BJ (cell line): ENCODE data around the gene TMEM236. TPM values are rescaled to one million over a fixed set of nuclear protein-coding genes. Genes with fewer than 3 reads are reported as not detected.
A peak's percentile ranks its signal among the peaks of the same experiment; 100 is the strongest.

Experiments used
- CTCF ChIA-PET: fragments of 350-600 bp; formaldehyde crosslinking; extraction: SDS; loops from one replicate; lab custom pipeline; 2021; ENCODE audit warnings: antibody characterized with exemption, inconsistent platforms; lab: Yijun Ruan, JAX
- POLR2A ChIA-PET: fragments of 300-600 bp; sonication (Branson Sonifier 250); formaldehyde crosslinking; extraction: SDS; loops from one replicate; lab custom pipeline; 2021; ENCODE audit warnings: antibody characterized with exemption; lab: Charles Lee
- DNase-seq: peaks from one replicate; pipeline ENCODE4 v3.0.0-alpha.2; 2011; ENCODE audit warnings: low read depth
- H3K27me3 ChIP-seq: 2 replicates; pipeline ENCODE4 v1.6.0; 2011; ENCODE audit warnings: low read length; ENCODE audit not compliant: control insufficient read depth, insufficient read depth
- H3K36me3 ChIP-seq: 2 replicates; pipeline ENCODE4 v1.5.1; 2011; ENCODE audit warnings: low read length; ENCODE audit not compliant: control insufficient read depth, insufficient read depth
- H3K4me3 ChIP-seq: 2 replicates; pipeline ENCODE4 v1.5.1; 2011; ENCODE audit warnings: low read depth, mild to moderate bottlenecking, control low read depth, low read length
- polyA plus RNA-seq: library from polyadenylated mRNA; depleted of rRNA; stranded (reverse); fragments of >200 nt; gene quantifications from 2 replicates; pipeline ENCODE4 v1.2.3, GENCODE V29; 2011; rRNA removed
- small RNA-seq: library from RNA; depleted of rRNA; stranded (forward); fragments of <200 nt; gene quantifications from one replicate; pipeline ENCODE3, GENCODE V24; 2012; ENCODE audit warnings: low replicate concordance, low read depth; ENCODE audit not compliant: insufficient read length
- TF ChIP-seq, protein P1 (sequence below): IDR thresholded peaks from 2 replicates; pipeline ENCODE4 v1.5.1; 2011; ENCODE audit warnings: low read depth, mild to moderate bottlenecking, control low read depth, inconsistent platforms, low read length, moderate library complexity; ENCODE audit not compliant: insufficient read depth

Gene TMEM236
- polyA plus RNA-seq, 1 experiment = 0.02 TPM

DNA sequence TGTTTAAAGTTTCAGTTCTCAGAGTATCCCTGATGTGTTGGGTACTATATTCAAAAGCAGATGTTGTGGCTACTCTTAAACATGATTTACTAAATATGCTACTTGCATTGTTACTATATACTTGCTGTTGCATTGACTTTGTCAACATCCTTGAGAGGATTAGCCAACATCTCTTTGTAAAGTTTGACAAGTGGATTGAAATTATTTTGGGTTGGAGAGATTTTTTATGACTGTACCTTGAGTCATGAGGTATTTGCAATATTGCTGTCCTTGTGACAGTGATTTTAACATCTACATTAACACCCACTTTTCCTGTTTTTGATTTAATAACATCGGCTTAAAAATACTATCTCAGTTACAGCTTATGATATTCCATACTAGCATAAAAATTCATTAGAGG is 89.0 kb downstream of the TMEM236 start:
- H3K27me3 ChIP-seq = no peaks in the 10 kb centered on the region
- POLR2A ChIA-PET = interaction anchor here (0.7 kb wide), 1 partner anchor 354 kb away, joined by 3 read pairs; no protein-coding TSS in a partner anchor
- TF ChIP-seq, protein P1, sequence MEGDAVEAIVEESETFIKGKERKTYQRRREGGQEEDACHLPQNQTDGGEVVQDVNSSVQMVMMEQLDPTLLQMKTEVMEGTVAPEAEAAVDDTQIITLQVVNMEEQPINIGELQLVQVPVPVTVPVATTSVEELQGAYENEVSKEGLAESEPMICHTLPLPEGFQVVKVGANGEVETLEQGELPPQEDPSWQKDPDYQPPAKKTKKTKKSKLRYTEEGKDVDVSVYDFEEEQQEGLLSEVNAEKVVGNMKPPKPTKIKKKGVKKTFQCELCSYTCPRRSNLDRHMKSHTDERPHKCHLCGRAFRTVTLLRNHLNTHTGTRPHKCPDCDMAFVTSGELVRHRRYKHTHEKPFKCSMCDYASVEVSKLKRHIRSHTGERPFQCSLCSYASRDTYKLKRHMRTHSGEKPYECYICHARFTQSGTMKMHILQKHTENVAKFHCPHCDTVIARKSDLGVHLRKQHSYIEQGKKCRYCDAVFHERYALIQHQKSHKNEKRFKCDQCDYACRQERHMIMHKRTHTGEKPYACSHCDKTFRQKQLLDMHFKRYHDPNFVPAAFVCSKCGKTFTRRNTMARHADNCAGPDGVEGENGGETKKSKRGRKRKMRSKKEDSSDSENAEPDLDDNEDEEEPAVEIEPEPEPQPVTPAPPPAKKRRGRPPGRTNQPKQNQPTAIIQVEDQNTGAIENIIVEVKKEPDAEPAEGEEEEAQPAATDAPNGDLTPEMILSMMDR = no peak
- DNase-seq = no peak
- no peaks in the 10 kb centered on the region for H3K36me3 ChIP-seq
- no peak overlapping the region for H3K4me3 ChIP-seq
- CTCF ChIA-PET = interaction anchor here (0.7 to 0.8 kb wide), 2 partner anchors 99 to 410 kb away, joined by 3 read pairs; no protein-coding TSS in a partner anchor

DNA sequence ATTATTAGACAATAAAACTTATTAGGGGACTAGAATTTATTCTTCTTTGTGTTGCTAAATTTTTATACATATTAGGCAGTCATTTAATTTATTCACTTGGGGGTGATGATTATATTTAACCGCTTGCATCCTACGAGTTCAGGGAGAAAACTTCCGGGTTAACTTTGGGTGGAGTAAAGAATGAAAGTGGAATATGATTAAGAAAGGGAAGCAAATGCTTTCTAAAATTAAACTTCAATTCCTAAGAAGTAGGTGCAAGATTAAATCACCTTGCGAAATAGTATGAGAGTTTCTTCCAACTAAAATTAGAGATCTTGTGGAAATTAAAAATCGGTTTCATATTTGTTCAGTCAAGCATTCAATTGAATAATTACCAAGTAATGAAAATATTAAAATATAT is 90.6 kb downstream of the TMEM236 start:
- DNase-seq = no peak
- TF ChIP-seq, protein P1 = no peak
- ChIA-PET POLR2A (no interaction called here), CTCF (no interaction called here)
- Histone ChIP-seq H3K4me3 (no peak overlapping the region), H3K36me3 (no peaks in the 10 kb centered on the region), H3K27me3 (no peaks in the 10 kb centered on the region)

- H3K27me3 ChIP-seq = no peaks in the 10 kb centered on the region
- no peak overlapping the region for H3K4me3 ChIP-seq
- TF ChIP-seq, protein P1 = peak; percentile 37
- POLR2A ChIA-PET = no interaction called here
- CTCF ChIA-PET = interaction anchor here (0.6 to 2.8 kb wide), 9 partner anchors 10 to 388 kb away, joined by 3 to 16 read pairs (median 4); no protein-coding TSS in a partner anchor
- H3K36me3 ChIP-seq = no peaks in the 10 kb centered on the region
- no peak for DNase-seq
These were observed 95.7 kb downstream of the TMEM236 start for GRCh38 chr10:17847585-17848296.

DNA sequence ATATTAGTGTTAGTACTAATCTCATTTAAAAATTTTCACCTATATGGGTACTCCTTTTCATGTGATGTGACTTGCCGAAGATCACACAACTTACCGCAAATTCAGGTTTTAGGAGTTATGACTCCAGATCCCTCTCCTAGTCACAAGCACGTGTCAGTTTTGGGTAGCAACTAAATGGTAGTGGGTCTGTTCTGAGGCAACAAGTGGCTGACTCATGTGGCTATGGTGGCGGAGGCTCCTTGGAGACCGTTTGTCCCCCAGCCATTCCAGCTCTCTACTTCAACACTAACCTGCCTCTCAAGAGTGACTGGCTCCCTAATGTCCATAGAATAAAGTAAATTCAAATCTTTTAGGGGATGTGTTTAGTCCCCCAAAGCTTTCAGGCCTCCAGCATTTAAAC is 96.6 kb downstream of the TMEM236 start:
- Histone ChIP-seq H3K36me3 (no peaks in the 10 kb centered on the region), H3K27me3 (no peaks in the 10 kb centered on the region), H3K4me3 (no peak overlapping the region)
- CTCF ChIA-PET = interaction anchor here (0.6 to 2.8 kb wide), 7 partner anchors 11 to 370 kb away, joined by 3 to 16 read pairs (median 4); no protein-coding TSS in a partner anchor
- TF ChIP-seq, protein P1 = no peak
- POLR2A ChIA-PET = no interaction called here
- DNase-seq = no peak

Small RNAs within 50 kb of the gene (small RNA-seq; reads per million reads assigned to genes)
- gene MIR511 = 0.63 reads per million

Other genes with a start within 250 kb of the TMEM236 start
- gene HACD1, start 134.8 kb upstream of the TMEM236 start, polyA plus RNA-seq = 45.4 and 113 TPM in 2 replicates
- gene STAM, start 108.0 kb upstream of the TMEM236 start, polyA plus RNA-seq = 22.0 and 27.9 TPM in 2 replicates
- gene MRC1, start 57.1 kb downstream of the TMEM236 start, polyA plus RNA-seq = not detected in 2 replicates
- not detected in 2 replicates for gene SLC39A12, start 199.7 kb downstream of the TMEM236 start, polyA plus RNA-seq